GM12878 (cell line): ENCODE measurements around the gene PRRC1. TPM values are rescaled to one million over a fixed set of nuclear protein-coding genes. Genes with fewer than 3 reads are reported as not detected.
A peak's percentile ranks its signal among the peaks of the same experiment; 100 is the strongest.

ENCODE experiments used
- ATF7 ChIP-seq: fragments of 450-650 bp; IDR thresholded peaks from 2 replicates; pipeline ENCODE4 v1.6.1; 2016; ENCODE audit warnings: low read depth, mild to moderate bottlenecking
- BACH1 ChIP-seq: fragments of 450-650 bp; IDR thresholded peaks from 2 replicates; pipeline ENCODE4 v1.6.1; 2017; ENCODE audit warnings: mild to moderate bottlenecking, borderline replicate concordance
- CHD4 ChIP-seq: fragments of 200-600 bp; sonication (generic); IDR thresholded peaks from 2 replicates; pipeline ENCODE4 v1.6.1; 2016; ENCODE audit warnings: mild to moderate bottlenecking
- CREB1 ChIP-seq: IDR thresholded peaks from 2 replicates; pipeline ENCODE4 v1.6.1; 2012; ENCODE audit warnings: low read depth, mild to moderate bottlenecking, inconsistent platforms
- CUX1 ChIP-seq: IDR thresholded peaks from 2 replicates; pipeline ENCODE4 v1.6.1; 2012; ENCODE audit warnings: improper control_type of control experiment, low read depth, low read length; ENCODE audit not compliant: insufficient replicate concordance
- EP300 ChIP-seq, 2 experiments: fragments of 150-350 bp in 1 of 2; IDR thresholded peaks; 2 replicates each; pipeline ENCODE4 v1.6.1; 2011 to 2012; ENCODE audit warnings: low read depth in 2 of 2, low read length in 2 of 2, borderline replicate concordance in 1 of 2, improper control_type of control experiment in 1 of 2, inconsistent platforms in 1 of 2; ENCODE audit not compliant: control insufficient read depth in 1 of 2
- ETV6 ChIP-seq, 2 experiments: fragments of 450-650 bp in 1 of 2; IDR thresholded peaks in 1 of 2; conservative IDR thresholded peaks in 1 of 2; 2 replicates each; pipeline ENCODE4 v1.6.1; 2014; ENCODE audit warnings: antibody characterized with exemption in 1 of 2, borderline replicate concordance in 1 of 2, low read depth in 1 of 2, mild to moderate bottlenecking in 1 of 2, moderate library complexity in 1 of 2
- JUNB ChIP-seq: IDR thresholded peaks from 2 replicates; pipeline ENCODE4 v1.6.1; 2016; ENCODE audit warnings: antibody characterized with exemption, mild to moderate bottlenecking
- LARP7 ChIP-seq: fragments of 450-650 bp; IDR thresholded peaks from 2 replicates; pipeline ENCODE4 v1.6.1; 2017; ENCODE audit warnings: mild to moderate bottlenecking
- MEF2B ChIP-seq: fragments of 450-650 bp; IDR thresholded peaks from 2 replicates; pipeline ENCODE4 v1.6.1; 2018; ENCODE audit warnings: mild to moderate bottlenecking, moderate library complexity; ENCODE audit not compliant: partially characterized antibody, poor library complexity, severe bottlenecking
- MLLT1 ChIP-seq: fragments of 450-650 bp; IDR thresholded peaks from 2 replicates; pipeline ENCODE4 v1.6.1; 2016; ENCODE audit warnings: mild to moderate bottlenecking
- PRDM15 ChIP-seq: fragments of 450-650 bp; formaldehyde crosslinking; IDR thresholded peaks from 2 replicates; pipeline ENCODE4 v1.4.0; 2020; ENCODE audit warnings: mild to moderate bottlenecking, moderate library complexity
- RBBP5 ChIP-seq: fragments of 200-600 bp; sonication (generic); conservative IDR thresholded peaks from 2 replicates; pipeline ENCODE4 v1.6.1; 2016
- SUZ12 ChIP-seq: fragments of 200-600 bp; sonication (generic); IDR thresholded peaks from one replicate; pipeline ENCODE4 v1.6.1; 2018; ENCODE audit warnings: antibody characterized with exemption, mild to moderate bottlenecking; ENCODE audit not compliant: unreplicated experiment
- TCF7 ChIP-seq: IDR thresholded peaks from 2 replicates; pipeline ENCODE4 v1.6.1; 2014; ENCODE audit warnings: antibody characterized with exemption, borderline replicate concordance
- polyA plus RNA-seq, 11 experiments: library from polyadenylated mRNA; depleted of rRNA in 4 of 11; unstranded in 6 of 11; stranded (reverse) in 5 of 11; fragments of >200 nt; fragmentation: Nextera tagmentation in 4 of 11; fragmentation: Illumina TruSeq in 1 of 11; extraction: Ambion mirVana in 4 of 11; extraction: Trizol in 1 of 11; gene quantifications; 1 replicate in 1 of 11; 2 replicates in 10 of 11; pipeline versions ENCODE4 v1.2.1 to v1.2.3, GENCODE V29; 2011 to 2016; ENCODE audit warnings: inconsistent platforms in 2 of 11, missing spikeins in 2 of 11, low read depth in 1 of 11
- total RNA-seq, 4 experiments: library from RNA; depleted of rRNA in 3 of 4; stranded (reverse); fragments of >200 nt in 3 of 4; fragmentation: Illumina TruSeq in 1 of 4; extraction: Trizol in 1 of 4; gene quantifications; 2 replicates each; pipeline versions ENCODE4 v1.2.1 to v1.2.3, GENCODE V29; 2013 to 2021
- TF ChIP-seq, protein P1 (sequence below): IDR thresholded peaks from 2 replicates; pipeline ENCODE4 v1.6.1; 2011; ENCODE audit warnings: mild to moderate bottlenecking, low read depth, low read length, moderate library complexity; ENCODE audit not compliant: insufficient replicate concordance

The PRRC1 gene
- total and polyA plus RNA-seq, 10 of the 15 experiments (the other 5 are each of a cell fraction or from before 2014, with no cell fraction given) = 19.0 to 54.5 (median 31.0) TPM

GRCh38 chr5:127567026-127567768, 49.8 kb downstream of the PRRC1 start (continued):
- TF ChIP-seq PRDM15 (CRISPR knock-in tag) = no peak
- no peak for TF ChIP-seq SUZ12
- TF ChIP-seq RBBP5 = no peak
- no peak for TF ChIP-seq LARP7
- TF ChIP-seq JUNB = peak; percentile 93
- TF ChIP-seq MEF2B = peak; percentile 19
- no peak for TF ChIP-seq CHD4
- TF ChIP-seq, protein P1, sequence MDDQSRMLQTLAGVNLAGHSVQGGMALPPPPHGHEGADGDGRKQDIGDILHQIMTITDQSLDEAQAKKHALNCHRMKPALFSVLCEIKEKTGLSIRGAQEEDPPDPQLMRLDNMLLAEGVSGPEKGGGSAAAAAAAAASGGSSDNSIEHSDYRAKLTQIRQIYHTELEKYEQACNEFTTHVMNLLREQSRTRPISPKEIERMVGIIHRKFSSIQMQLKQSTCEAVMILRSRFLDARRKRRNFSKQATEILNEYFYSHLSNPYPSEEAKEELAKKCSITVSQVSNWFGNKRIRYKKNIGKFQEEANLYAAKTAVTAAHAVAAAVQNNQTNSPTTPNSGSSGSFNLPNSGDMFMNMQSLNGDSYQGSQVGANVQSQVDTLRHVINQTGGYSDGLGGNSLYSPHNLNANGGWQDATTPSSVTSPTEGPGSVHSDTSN = no peak
- TF ChIP-seq CREB1 = 0 out of 2 replicates have a peak, but pooled peaks have one; percentile 27
- no peak for TF ChIP-seq TCF7
- no peak for TF ChIP-seq CUX1
- peak; percentile 75 to 86 for TF ChIP-seq EP300 (IDR thresholded peaks at IDR 0.05; ENCODE audit: borderline replicate concordance in 1 of 2, control insufficient read depth in 1 of 2, low read depth in 2 of 2, low read length in 2 of 2)
- no peak for TF ChIP-seq ETV6 (conservative IDR thresholded peaks at IDR 0.05 in 1 of 2, IDR thresholded peaks at IDR 0.05 in 1 of 2; ENCODE audit: borderline replicate concordance in 1 of 2, low read depth in 1 of 2)
- TF ChIP-seq MLLT1 = no peak
- TF ChIP-seq ATF7 = no peak
- no peak for TF ChIP-seq BACH1
